HG02623 (cell line): ENCODE data around the gene RLN1.
"Not testable (repeated sequence)": the region's sequence is repeated elsewhere in the genome, so short reads cannot be mapped to it uniquely, and the experiment has no call there.

Experiments used
- ATAC-seq: cut with Tn5 transposase; IDR thresholded peaks from one replicate; pipeline ENCODE4 v1.9.1; 2021; ENCODE audit warnings: moderate library complexity; ENCODE audit not compliant: unreplicated experiment

Gene RLN1

GRCh38 chr9:5326187-5326586 lies 13.5 kb downstream of the RLN1 start:
- no peak for ATAC-seq

GRCh38 chr9:5321601-5322000 lies 18.1 kb downstream of the RLN1 start:
- ATAC-seq, result not testable (repeated sequence)

GRCh38 chr9:5321058-5321457 lies 18.6 kb downstream of the RLN1 start:
- ATAC-seq, result no peak

- not testable (repeated sequence) for ATAC-seq
Measured at GRCh38 chr9:5316406-5316805, 23.3 kb downstream of the RLN1 start.

DNA sequence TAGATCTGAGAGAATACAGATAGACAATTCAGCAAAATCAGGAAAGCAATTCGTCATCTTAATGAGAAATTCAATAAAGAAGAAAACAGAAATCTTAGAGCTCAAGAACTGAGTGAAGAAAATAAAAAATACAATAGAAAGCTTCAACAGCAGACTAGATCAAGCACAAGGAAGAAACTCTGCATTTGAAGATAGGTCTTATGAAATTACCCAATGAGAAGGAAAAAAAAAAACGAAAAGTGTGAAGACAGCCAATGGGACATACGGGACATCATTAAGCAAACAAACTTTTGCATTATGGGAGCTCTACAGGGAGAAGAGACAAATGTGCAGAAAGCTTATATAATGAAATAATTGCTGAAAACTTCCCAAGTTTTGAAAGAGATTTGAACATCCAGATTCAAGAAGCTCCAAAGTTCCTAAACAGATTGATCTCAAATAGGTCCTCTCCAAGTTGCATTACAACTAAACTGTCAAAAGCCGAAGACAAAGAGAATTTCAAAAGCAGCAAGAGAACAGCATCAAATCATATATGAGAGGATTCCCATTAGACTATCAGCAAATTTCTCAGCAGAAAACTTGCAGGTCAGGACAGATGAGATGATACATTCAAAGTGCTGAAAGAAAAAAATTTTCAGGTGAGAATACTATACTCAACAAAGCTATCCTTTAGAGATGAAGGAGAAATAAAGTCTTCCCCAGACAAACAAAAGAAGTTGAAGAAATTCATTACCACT lies 24.3 kb downstream of the RLN1 start:
- no peak for ATAC-seq

GRCh38 chr9:5310851-5311250 lies 28.8 kb downstream of the RLN1 start:
- no peak for ATAC-seq

GRCh38 chr9:5305741-5306140 lies 33.9 kb downstream of the RLN1 start:
- no peak for ATAC-seq

GRCh38 chr9:5303840-5304795 lies 35.6 kb downstream of the RLN1 start, which contains the start of gene RLN2:
Gene RLN2, minus strand, starts transcription at chr9:5304716. Its CDS starts 136 bp downstream, at chr9:5304580.
- ATAC-seq, result peak; percentile 99

DNA sequence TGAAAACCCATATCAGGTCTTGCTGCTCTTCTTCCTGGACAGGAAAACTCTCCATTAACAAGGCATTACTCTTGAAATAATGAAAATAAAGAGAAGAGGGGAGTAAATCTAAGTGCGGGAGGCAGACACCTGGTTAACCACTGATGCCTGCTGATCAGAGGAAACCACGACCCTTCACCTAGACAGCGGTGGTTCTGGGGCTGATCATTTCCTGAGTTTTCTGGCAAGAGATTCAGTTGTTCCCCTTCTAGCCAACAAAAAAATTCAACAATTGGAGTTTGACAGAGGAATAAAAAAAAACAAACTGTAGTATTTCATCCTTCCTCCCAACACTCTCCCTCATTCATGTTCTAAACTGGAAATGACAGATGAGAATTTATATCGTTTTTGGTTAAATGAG lies 38.1 kb downstream of the RLN1 start:
- no peak for ATAC-seq

- ATAC-seq, result no peak
Measured at GRCh38 chr9:5292141-5292540, 47.5 kb downstream of the RLN1 start.

GRCh38 chr9:5288591-5288990 lies 51.1 kb downstream of the RLN1 start:
- ATAC-seq, result no peak

- ATAC-seq, result no peak
Measured at GRCh38 chr9:5286262-5286661, 53.4 kb downstream of the RLN1 start.
